HCT116 (cell line): Measurements from ENCODE around the gene ASCC1. TPM values are rescaled to one million over a fixed set of nuclear protein-coding genes. Genes with fewer than 3 reads are reported as not detected.

Source experiments
- ATAC-seq: fragments of 200-7000 bp; cut with Tn5 transposase; 2 replicates; pipeline ENCODE4 v1.9.1; 2020; ENCODE audit warnings: mild to moderate bottlenecking, moderate library complexity
- BruUV-seq: library from RNA; stranded (reverse); fragments of 400-500 nt; replicated peaks from 2 replicates; lab custom pipeline; 2021; lab: Mats Ljungman, UMichigan
- CTCF ChIA-PET: fragments of 300-600 bp; sonication (Branson Sonifier 250); formaldehyde crosslinking; loops from one replicate; lab custom pipeline; 2021; ENCODE audit warnings: antibody characterized with exemption; lab: Charles Lee
- POLR2A ChIA-PET: fragments of 300-600, 350-600 bp; sonication (Branson Sonifier 250); formaldehyde crosslinking; loops from one replicate; lab custom pipeline; 2021; ENCODE audit warnings: antibody characterized with exemption; lab: Charles Lee
- RAD21 ChIA-PET, 2 experiments: fragments of 300-600 bp; sonication (Branson Sonifier 250); formaldehyde crosslinking; loops; one replicate each; lab custom pipeline; 2023; ENCODE audit warnings: low total read pairs in 2 of 2; ENCODE audit not compliant: uncharacterized antibody in 2 of 2, unreplicated experiment in 2 of 2, low non-redundant PET in 1 of 2; lab: Charles Lee
- DNase-seq: peaks from one replicate; pipeline ENCODE4 v3.0.0-alpha.2; 2010; ENCODE audit warnings: low read depth, low spot score
- H2AFZ ChIP-seq: fragments of 200-600 bp; shearing (Covaris generic), sonication (generic); 2 replicates; pipeline ENCODE4 v1.6.1; 2017; ENCODE audit warnings: low read depth, mixed run types, mixed read lengths, antibody characterized with exemption, low read length; ENCODE audit not compliant: poor library complexity, severe bottlenecking
- H3K27ac ChIP-seq: 2 replicates; pipeline ENCODE4 v1.5.1; 2012; ENCODE audit warnings: low read depth, low read length
- H3K27me3 ChIP-seq: fragments of 200-600 bp; sonication (generic); 2 replicates; pipeline ENCODE4 v1.6.1; 2016; ENCODE audit warnings: mixed run types, low read length, mixed read lengths; ENCODE audit not compliant: insufficient read depth
- H3K36me3 ChIP-seq, 2 experiments: fragments of 200-500 bp in 1 of 2; fragments of 200-600 bp in 1 of 2; sonication (Bioruptor generic) in 1 of 2; sonication (generic) in 1 of 2; 2 replicates each; pipeline versions ENCODE4 v1.5.1 to v1.6.1; 2014 to 2016; ENCODE audit warnings: low read length in 2 of 2, inconsistent platforms in 1 of 2, mixed read lengths in 1 of 2, mixed run types in 1 of 2; ENCODE audit not compliant: insufficient read depth in 2 of 2, control insufficient read depth in 1 of 2
- H3K4me1 ChIP-seq, 2 experiments: fragments of 200-600 bp in 1 of 2; sonication (generic) in 1 of 2; 2 replicates each; pipeline versions ENCODE4 v1.5.1 to v1.6.1; 2012 to 2017; ENCODE audit warnings: low read length in 2 of 2, inconsistent platforms in 1 of 2, mild to moderate bottlenecking in 1 of 2, mixed read lengths in 1 of 2, mixed run types in 1 of 2, moderate library complexity in 1 of 2; ENCODE audit not compliant: insufficient read depth in 2 of 2, control insufficient read depth in 1 of 2
- H3K4me2 ChIP-seq: fragments of 200-600 bp; sonication (generic); 2 replicates; pipeline ENCODE4 v1.6.1; 2017; ENCODE audit warnings: mixed run types, low read length, mixed read lengths
- H3K4me3 ChIP-seq, 2 experiments: fragments of 200-600 bp in 1 of 2; sonication (generic) in 1 of 2; replicated peaks in 1 of 2; 2 replicates each; pipeline ENCODE4 v1.5.1; 2011 to 2016; ENCODE audit warnings: low read length in 2 of 2, control low read depth in 1 of 2, low read depth in 1 of 2, mild to moderate bottlenecking in 1 of 2, mixed read lengths in 1 of 2, mixed run types in 1 of 2
- H3K79me2 ChIP-seq: fragments of 200-600 bp; sonication (generic); 2 replicates; pipeline ENCODE4 v1.6.1; 2017; ENCODE audit warnings: mild to moderate bottlenecking, mixed run types, low read length, moderate library complexity, mixed read lengths; ENCODE audit not compliant: insufficient read depth
- H3K9ac ChIP-seq: fragments of 200-600 bp; sonication (generic); 2 replicates; pipeline ENCODE4 v1.6.1; 2016; ENCODE audit warnings: low read length, mixed read lengths
- H3K9me2 ChIP-seq: fragments of 200-600 bp; sonication (generic), shearing (Covaris generic); 2 replicates; pipeline ENCODE4 v1.6.1; 2017; ENCODE audit warnings: mixed run types, mild to moderate bottlenecking, moderate library complexity; ENCODE audit not compliant: insufficient read depth
- H3K9me3 ChIP-seq, 2 experiments: fragments of 200-500 bp in 1 of 2; fragments of 200-600 bp in 1 of 2; sonication (Bioruptor generic) in 1 of 2; sonication (generic) in 1 of 2; 2 replicates each; pipeline ENCODE4 v1.6.1; 2014 to 2017; ENCODE audit warnings: low read length in 2 of 2, mixed read lengths in 2 of 2, inconsistent platforms in 1 of 2, low read depth in 1 of 2, mild to moderate bottlenecking in 1 of 2, mixed run types in 1 of 2, moderate library complexity in 1 of 2; ENCODE audit not compliant: control insufficient read depth in 1 of 2, insufficient read depth in 1 of 2
- H4K20me1 ChIP-seq: fragments of 200-600 bp; sonication (generic), shearing (Covaris generic); 2 replicates; pipeline ENCODE4 v1.6.1; 2017; ENCODE audit warnings: mixed run types, mild to moderate bottlenecking, moderate library complexity; ENCODE audit not compliant: insufficient read depth
- CBX3 ChIP-seq: IDR thresholded peaks from 2 replicates; pipeline ENCODE4 v1.6.1; 2012; ENCODE audit warnings: low read depth
- CEBPB ChIP-seq: IDR thresholded peaks from 2 replicates; pipeline ENCODE4 v1.6.1; 2012; ENCODE audit warnings: low read depth
- ELF1 ChIP-seq: IDR thresholded peaks from 2 replicates; pipeline ENCODE4 v1.6.1; 2012; ENCODE audit warnings: low read depth, borderline replicate concordance
- EZH2 ChIP-seq: fragments of 200-600 bp; sonication (generic); IDR thresholded peaks from 2 replicates; pipeline ENCODE4 v1.6.1; 2017; ENCODE audit warnings: antibody characterized with exemption, mixed run types
- EZH2phosphoT487 ChIP-seq: fragments of 200-600 bp; IDR thresholded peaks from 2 replicates; pipeline ENCODE4 v1.6.1; 2018; ENCODE audit warnings: antibody characterized with exemption, borderline replicate concordance
- FOSL1 ChIP-seq: IDR thresholded peaks from 2 replicates; pipeline ENCODE4 v1.6.1; 2012; ENCODE audit warnings: low read depth
- POLR2A ChIP-seq: IDR thresholded peaks from 2 replicates; pipeline ENCODE4 v1.7.0; 2011; ENCODE audit warnings: borderline replicate concordance; ENCODE audit not compliant: insufficient read depth, insufficient read length; ENCODE audit errors: extremely low read depth
- RAD21 ChIP-seq: IDR thresholded peaks from 2 replicates; pipeline ENCODE4 v1.6.1; 2012; ENCODE audit warnings: low read depth, mild to moderate bottlenecking
- SP1 ChIP-seq: IDR thresholded peaks from 2 replicates; pipeline ENCODE4 v1.6.1; 2012; ENCODE audit warnings: low read depth
- SRF ChIP-seq: IDR thresholded peaks from 2 replicates; pipeline ENCODE4 v1.6.1; 2012; ENCODE audit warnings: low read depth
- intact Hi-C: fragments of 100-400 bp; cut with micrococcal nuclease; formaldehyde crosslinking; loops from 2 replicates; pipeline ENCODE4 v1.10.0; 2022
- total RNA-seq: library from RNA; stranded (reverse); gene quantifications from one replicate; pipeline ENCODE4 v1.2.1, GENCODE V29; 2021; ENCODE audit not compliant: unreplicated experiment
- TF ChIP-seq, protein P1 (sequence below): IDR thresholded peaks from 2 replicates; pipeline ENCODE4 v1.6.1; 2012
- TF ChIP-seq, protein P2 (sequence below): IDR thresholded peaks from 2 replicates; pipeline ENCODE4 v1.6.1; 2012
- TF ChIP-seq, protein P3 (sequence below), 3 experiments: fragments of 200-600 bp in 1 of 3; sonication (generic) in 1 of 3; IDR thresholded peaks in 2 of 3; conservative IDR thresholded peaks in 1 of 3; 2 replicates each; pipeline ENCODE4 v1.5.1; 2012 to 2017; ENCODE audit warnings: low read depth in 2 of 3, low read length in 2 of 3, antibody characterized with exemption in 1 of 3, borderline replicate concordance in 1 of 3, control low read depth in 1 of 3, mild to moderate bottlenecking in 1 of 3, mixed read lengths in 1 of 3, mixed run types in 1 of 3, moderate library complexity in 1 of 3; ENCODE audit not compliant: insufficient read depth in 1 of 3
- TF ChIP-seq, protein P4 (sequence below): IDR thresholded peaks from 2 replicates; pipeline ENCODE4 v1.6.1; 2012; ENCODE audit warnings: low read depth

Gene ASCC1
- total RNA-seq, 1 experiment from 2014 or later: 34.5 TPM

DNA sequence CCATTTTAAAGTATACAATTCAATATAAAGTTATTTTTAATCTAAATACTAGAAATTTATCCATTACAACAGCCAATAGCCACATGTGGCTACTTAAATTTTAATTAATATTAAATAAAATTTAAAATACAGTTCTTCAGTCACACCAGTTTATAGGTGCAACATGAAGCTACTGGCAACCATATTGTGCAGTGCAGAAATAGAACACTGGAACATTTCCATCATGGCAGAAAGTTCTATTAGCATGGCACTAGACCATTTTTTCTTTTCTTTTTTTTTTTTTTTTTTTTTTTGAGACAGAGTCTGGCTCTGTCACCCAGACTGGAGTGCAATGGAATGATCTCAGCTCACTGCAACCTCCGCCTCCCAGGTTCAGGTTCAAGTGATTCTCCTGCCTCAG, 5.2 kb upstream of the ASCC1 start:
- no peaks in the 10 kb centered on the region for H3K27me3 ChIP-seq
- intact Hi-C loops: no loop called here
- CTCF ChIA-PET: interaction anchor here (0.7 to 5.1 kb wide), 5 partner anchors 54 to 325 kb away, joined by 3 to 31 read pairs (median 4); no protein-coding TSS in a partner anchor
- TF ChIP-seq FOSL1: no peak
- TF ChIP-seq, all 23 proteins: peak for 0
- no peaks in the 10 kb centered on the region for H4K20me1 ChIP-seq
- H3K4me3 ChIP-seq: no peak overlapping the region
- RAD21 ChIA-PET: no interaction called here
- peaks cover 0 to 7% of the 10 kb centered on the region in 2 experiments; a peak in 2 of 4 replicates for H3K4me1 ChIP-seq
- BruUV-seq: no TSS peak
- H3K9ac ChIP-seq: no peak overlapping the region
- no peak overlapping the region for H2AFZ ChIP-seq
- ATAC-seq (no peak), DNase-seq (no peak)
- H3K79me2 ChIP-seq: peaks cover 49% of the 10 kb centered on the region
- H3K4me2 ChIP-seq: no peak overlapping the region
- POLR2A ChIA-PET: interaction anchor here (0.6 to 1.9 kb wide), 7 partner anchors 20 to 535 kb away, joined by 3 to 7 read pairs (median 3); partner anchors contain the start of gene DDIT4
- H3K9me2 ChIP-seq: no peaks in the 10 kb centered on the region
- H3K9me3 ChIP-seq: no peaks in the 10 kb centered on the region
- H3K36me3 ChIP-seq: peaks cover 13% of the 10 kb centered on the region in 2 experiments
- no peak overlapping the region for H3K27ac ChIP-seq

DNA sequence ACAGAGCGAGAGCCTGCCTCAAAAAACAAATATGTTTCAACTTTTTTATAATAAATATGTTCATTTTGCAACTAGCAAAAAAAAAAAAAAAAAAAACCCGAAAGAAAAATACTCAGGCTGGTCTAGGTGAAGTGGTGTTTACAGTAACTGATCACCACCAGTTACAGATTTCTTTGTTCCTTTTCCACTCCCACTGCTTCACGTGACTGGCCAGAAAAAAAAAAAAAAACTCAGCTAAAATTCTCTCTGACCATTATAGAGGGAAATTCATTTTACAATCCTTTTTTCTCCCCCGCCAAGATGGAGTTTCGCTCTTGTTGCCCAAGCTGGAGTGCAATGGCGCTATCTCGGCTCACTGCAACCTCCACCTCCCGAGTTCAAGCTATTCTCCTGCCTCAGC, 4.6 kb upstream of the ASCC1 start:
- ATAC-seq (no peak), DNase-seq (no peak)
- peaks cover 49% of the 10 kb centered on the region for H3K79me2 ChIP-seq
- RAD21 ChIA-PET: no interaction called here
- H3K9me2 ChIP-seq: no peaks in the 10 kb centered on the region
- no peaks in the 10 kb centered on the region for H3K9me3 ChIP-seq
- BruUV-seq: no TSS peak
- H4K20me1 ChIP-seq: no peaks in the 10 kb centered on the region
- no peak overlapping the region for H3K9ac ChIP-seq
- no peak overlapping the region for H3K27ac ChIP-seq
- POLR2A ChIA-PET: interaction anchor here (0.7 to 1.9 kb wide), 3 partner anchors 21 to 54 kb away, joined by 3 to 7 read pairs (median 3); partner anchors contain the start of gene DDIT4
- CTCF ChIA-PET: interaction anchor here (0.7 to 5.1 kb wide), 4 partner anchors 55 to 305 kb away, joined by 3 to 31 read pairs (median 4); no protein-coding TSS in a partner anchor
- no peaks in the 10 kb centered on the region for H3K27me3 ChIP-seq
- peaks cover 13% of the 10 kb centered on the region in 2 experiments for H3K36me3 ChIP-seq
- no peak overlapping the region for H3K4me2 ChIP-seq
- no peak overlapping the region for H2AFZ ChIP-seq
- intact Hi-C loops: no loop called here
- no peak overlapping the region for H3K4me3 ChIP-seq
- peaks cover 0 to 7% of the 10 kb centered on the region in 2 experiments; a peak in 2 of 4 replicates for H3K4me1 ChIP-seq
- TF ChIP-seq, protein P1, sequence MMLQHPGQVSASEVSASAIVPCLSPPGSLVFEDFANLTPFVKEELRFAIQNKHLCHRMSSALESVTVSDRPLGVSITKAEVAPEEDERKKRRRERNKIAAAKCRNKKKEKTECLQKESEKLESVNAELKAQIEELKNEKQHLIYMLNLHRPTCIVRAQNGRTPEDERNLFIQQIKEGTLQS: no peak
- TF ChIP-seq, protein P2, sequence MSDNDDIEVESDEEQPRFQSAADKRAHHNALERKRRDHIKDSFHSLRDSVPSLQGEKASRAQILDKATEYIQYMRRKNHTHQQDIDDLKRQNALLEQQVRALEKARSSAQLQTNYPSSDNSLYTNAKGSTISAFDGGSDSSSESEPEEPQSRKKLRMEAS: no peak
- TF ChIP-seq EZH2phosphoT487 (no peak), EZH2 (no peak), SRF (no peak), ELF1 (no peak), CBX3 (no peak), POLR2A (no peak), CEBPB (no peak), RAD21 (no peak), SP1 (no peak)
- TF ChIP-seq, protein P3, sequence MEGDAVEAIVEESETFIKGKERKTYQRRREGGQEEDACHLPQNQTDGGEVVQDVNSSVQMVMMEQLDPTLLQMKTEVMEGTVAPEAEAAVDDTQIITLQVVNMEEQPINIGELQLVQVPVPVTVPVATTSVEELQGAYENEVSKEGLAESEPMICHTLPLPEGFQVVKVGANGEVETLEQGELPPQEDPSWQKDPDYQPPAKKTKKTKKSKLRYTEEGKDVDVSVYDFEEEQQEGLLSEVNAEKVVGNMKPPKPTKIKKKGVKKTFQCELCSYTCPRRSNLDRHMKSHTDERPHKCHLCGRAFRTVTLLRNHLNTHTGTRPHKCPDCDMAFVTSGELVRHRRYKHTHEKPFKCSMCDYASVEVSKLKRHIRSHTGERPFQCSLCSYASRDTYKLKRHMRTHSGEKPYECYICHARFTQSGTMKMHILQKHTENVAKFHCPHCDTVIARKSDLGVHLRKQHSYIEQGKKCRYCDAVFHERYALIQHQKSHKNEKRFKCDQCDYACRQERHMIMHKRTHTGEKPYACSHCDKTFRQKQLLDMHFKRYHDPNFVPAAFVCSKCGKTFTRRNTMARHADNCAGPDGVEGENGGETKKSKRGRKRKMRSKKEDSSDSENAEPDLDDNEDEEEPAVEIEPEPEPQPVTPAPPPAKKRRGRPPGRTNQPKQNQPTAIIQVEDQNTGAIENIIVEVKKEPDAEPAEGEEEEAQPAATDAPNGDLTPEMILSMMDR (IDR thresholded peaks at IDR 0.05 in 2 of 3, conservative IDR thresholded peaks at IDR 0.05 in 1 of 3; ENCODE audit: borderline replicate concordance in 1 of 3, insufficient read depth in 1 of 3, low read depth in 2 of 3, low read length in 2 of 3): no peak
- TF ChIP-seq, protein P4, sequence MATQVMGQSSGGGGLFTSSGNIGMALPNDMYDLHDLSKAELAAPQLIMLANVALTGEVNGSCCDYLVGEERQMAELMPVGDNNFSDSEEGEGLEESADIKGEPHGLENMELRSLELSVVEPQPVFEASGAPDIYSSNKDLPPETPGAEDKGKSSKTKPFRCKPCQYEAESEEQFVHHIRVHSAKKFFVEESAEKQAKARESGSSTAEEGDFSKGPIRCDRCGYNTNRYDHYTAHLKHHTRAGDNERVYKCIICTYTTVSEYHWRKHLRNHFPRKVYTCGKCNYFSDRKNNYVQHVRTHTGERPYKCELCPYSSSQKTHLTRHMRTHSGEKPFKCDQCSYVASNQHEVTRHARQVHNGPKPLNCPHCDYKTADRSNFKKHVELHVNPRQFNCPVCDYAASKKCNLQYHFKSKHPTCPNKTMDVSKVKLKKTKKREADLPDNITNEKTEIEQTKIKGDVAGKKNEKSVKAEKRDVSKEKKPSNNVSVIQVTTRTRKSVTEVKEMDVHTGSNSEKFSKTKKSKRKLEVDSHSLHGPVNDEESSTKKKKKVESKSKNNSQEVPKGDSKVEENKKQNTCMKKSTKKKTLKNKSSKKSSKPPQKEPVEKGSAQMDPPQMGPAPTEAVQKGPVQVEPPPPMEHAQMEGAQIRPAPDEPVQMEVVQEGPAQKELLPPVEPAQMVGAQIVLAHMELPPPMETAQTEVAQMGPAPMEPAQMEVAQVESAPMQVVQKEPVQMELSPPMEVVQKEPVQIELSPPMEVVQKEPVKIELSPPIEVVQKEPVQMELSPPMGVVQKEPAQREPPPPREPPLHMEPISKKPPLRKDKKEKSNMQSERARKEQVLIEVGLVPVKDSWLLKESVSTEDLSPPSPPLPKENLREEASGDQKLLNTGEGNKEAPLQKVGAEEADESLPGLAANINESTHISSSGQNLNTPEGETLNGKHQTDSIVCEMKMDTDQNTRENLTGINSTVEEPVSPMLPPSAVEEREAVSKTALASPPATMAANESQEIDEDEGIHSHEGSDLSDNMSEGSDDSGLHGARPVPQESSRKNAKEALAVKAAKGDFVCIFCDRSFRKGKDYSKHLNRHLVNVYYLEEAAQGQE: no peak
